Measurements from ENCODE around the gene VPS26B.
A peak's percentile ranks its signal among the peaks of the same experiment; 100 is the strongest.
"Not testable (repeated sequence)": the region's sequence is repeated elsewhere in the genome, so short reads cannot be mapped to it uniquely, and the experiment has no call there.

The VPS26B gene

GRCh38 chr11:134260983-134261382 lies 36.5 kb downstream of the VPS26B start:
- DNase-seq = no peak

GRCh38 chr11:134261626-134262488 lies 37.4 kb downstream of the VPS26B start:
- peak in 1 of 2 experiments; percentile 88 for DNase-seq

GRCh38 chr11:134264966-134265764 lies 40.7 kb downstream of the VPS26B start:
- DNase-seq = no peak

GRCh38 chr11:134266440-134266839 lies 42.0 kb downstream of the VPS26B start:
- DNase-seq = peak in 1 of 2 experiments; percentile 25

GRCh38 chr11:134266841-134267251 lies 42.4 kb downstream of the VPS26B start:
- no peak for DNase-seq

- DNase-seq = no peak
Measured at GRCh38 chr11:134267461-134267860, 43.0 kb downstream of the VPS26B start.

- DNase-seq = no peak
Measured at GRCh38 chr11:134267966-134268365, 43.5 kb downstream of the VPS26B start.

GRCh38 chr11:134270250-134270714 lies 45.8 kb downstream of the VPS26B start:
- DNase-seq = peak; percentile 55 to 75

- DNase-seq = no peak
Measured at GRCh38 chr11:134271978-134272377, 47.5 kb downstream of the VPS26B start.

GRCh38 chr11:134272381-134273316 lies 48.2 kb downstream of the VPS26B start:
- DNase-seq = peak; percentile 76 to 94

GRCh38 chr11:134273317-134273712 lies 48.8 kb downstream of the VPS26B start:
- peak; percentile 60 to 69 for DNase-seq

- no peak for DNase-seq
Measured at GRCh38 chr11:134275188-134275533, 50.7 kb downstream of the VPS26B start.

- peak; percentile 85 to 95 for DNase-seq
Measured at GRCh38 chr11:134275534-134276395, 51.3 kb downstream of the VPS26B start, which contains the start of gene GLB1L3. Gene GLB1L3, plus strand, starts transcription at chr11:134276379. Its CDS starts 362 bp downstream, at chr11:134276741.

- peak; percentile 26 to 95 for DNase-seq
Measured at GRCh38 chr11:134276396-134277182, 52.1 kb downstream of the VPS26B start.

- DNase-seq = peak in 1 of 2 experiments; percentile 66
Measured at GRCh38 chr11:134277183-134278001, 52.9 kb downstream of the VPS26B start.

GRCh38 chr11:134278356-134278755 lies 53.9 kb downstream of the VPS26B start:
- DNase-seq = no peak

- DNase-seq = not testable (repeated sequence)
Measured at GRCh38 chr11:134281635-134282034, 57.2 kb downstream of the VPS26B start.

GRCh38 chr11:134282121-134283045 lies 57.9 kb downstream of the VPS26B start:
- no peak for DNase-seq

All from NCI-H526 (cell line).